ENCODE measurements around the gene TMEM87B.
"Not testable (repeated sequence)": the region's sequence is repeated elsewhere in the genome, so short reads cannot be mapped to it uniquely, and the experiment has no call there.

Gene TMEM87B

GRCh38 chr2:112133344-112133743 lies 78.3 kb downstream of the TMEM87B start:
- no peak overlapping the region for H3K9ac ChIP-seq (ENCODE audit: low read depth, low read length)
- H3K27me3 ChIP-seq (ENCODE audit: insufficient read depth, low read length): peaks cover 27% of the 10 kb centered on the region
- H3K4me1 ChIP-seq (ENCODE audit: insufficient read depth, low read length): peaks cover 4% of the 10 kb centered on the region; the same call in 1 of the 2 replicates
- no peak overlapping the region for H3K4me3 ChIP-seq (ENCODE audit: low read length)
- H3K36me3 ChIP-seq (ENCODE audit: insufficient read depth, low read length): no peaks in the 10 kb centered on the region
- H3K27ac ChIP-seq (ENCODE audit: low read depth, low read length): no peak overlapping the region
- peaks cover 13% of the 10 kb centered on the region; the same call in 1 of the 2 replicates for H3K9me3 ChIP-seq (ENCODE audit: insufficient read depth, low read depth, low read length)

DNA sequence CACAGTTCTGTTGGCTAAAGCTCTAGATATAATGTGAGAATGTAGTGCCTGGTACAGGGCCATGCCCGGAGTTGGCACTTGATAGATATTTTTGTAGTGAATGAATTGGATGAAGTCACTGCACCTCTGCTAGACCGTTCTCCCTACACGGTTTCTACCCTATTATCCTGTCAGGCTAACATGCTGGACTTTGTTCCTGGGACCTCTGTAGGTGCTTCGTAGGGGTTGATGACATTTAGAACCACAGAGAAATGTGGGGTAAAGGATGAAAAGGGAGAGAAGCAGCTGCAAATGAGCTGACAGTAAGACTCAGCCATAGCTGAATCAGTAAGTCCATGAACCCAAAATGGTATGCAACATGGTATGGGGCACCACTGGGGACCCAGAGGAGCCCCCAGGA lies 79.1 kb downstream of the TMEM87B start:
- 93% methylated on average over 4 of the region's 4 CpGs for WGBS
- no peaks in the 10 kb centered on the region for H3K36me3 ChIP-seq (ENCODE audit: insufficient read depth, low read length)

GRCh38 chr2:112136096-112136495 lies 81.0 kb downstream of the TMEM87B start:
- 94% methylated on average over 5 of the region's 5 CpGs for WGBS
- Histone ChIP-seq H3K27ac (ENCODE audit: low read depth, low read length) (no peak overlapping the region), H3K4me3 (ENCODE audit: low read length) (no peak overlapping the region), H3K9ac (ENCODE audit: low read depth, low read length) (no peak overlapping the region), H3K4me1 (ENCODE audit: insufficient read depth, low read length) (peaks cover 4% of the 10 kb centered on the region; the same call in 1 of the 2 replicates), H3K9me3 (ENCODE audit: insufficient read depth, low read depth, low read length) (peaks cover 10% of the 10 kb centered on the region; the same call in 1 of the 2 replicates), H3K36me3 (ENCODE audit: insufficient read depth, low read length) (no peaks in the 10 kb centered on the region), H3K27me3 (ENCODE audit: insufficient read depth, low read length) (peaks cover 50% of the 10 kb centered on the region)

More for the DNA sequence above, 79.1 kb downstream of the TMEM87B start:
- Histone ChIP-seq H3K4me1 (ENCODE audit: insufficient read depth, low read length) (peaks cover 4% of the 10 kb centered on the region; the same call in 1 of the 2 replicates), H3K9me3 (ENCODE audit: insufficient read depth, low read depth, low read length) (peaks cover 10% of the 10 kb centered on the region; the same call in 1 of the 2 replicates), H3K27ac (ENCODE audit: low read depth, low read length) (no peak overlapping the region), H3K27me3 (ENCODE audit: insufficient read depth, low read length) (peaks cover 35% of the 10 kb centered on the region), H3K9ac (ENCODE audit: low read depth, low read length) (no peak overlapping the region), H3K4me3 (ENCODE audit: low read length) (no peak overlapping the region)

DNA sequence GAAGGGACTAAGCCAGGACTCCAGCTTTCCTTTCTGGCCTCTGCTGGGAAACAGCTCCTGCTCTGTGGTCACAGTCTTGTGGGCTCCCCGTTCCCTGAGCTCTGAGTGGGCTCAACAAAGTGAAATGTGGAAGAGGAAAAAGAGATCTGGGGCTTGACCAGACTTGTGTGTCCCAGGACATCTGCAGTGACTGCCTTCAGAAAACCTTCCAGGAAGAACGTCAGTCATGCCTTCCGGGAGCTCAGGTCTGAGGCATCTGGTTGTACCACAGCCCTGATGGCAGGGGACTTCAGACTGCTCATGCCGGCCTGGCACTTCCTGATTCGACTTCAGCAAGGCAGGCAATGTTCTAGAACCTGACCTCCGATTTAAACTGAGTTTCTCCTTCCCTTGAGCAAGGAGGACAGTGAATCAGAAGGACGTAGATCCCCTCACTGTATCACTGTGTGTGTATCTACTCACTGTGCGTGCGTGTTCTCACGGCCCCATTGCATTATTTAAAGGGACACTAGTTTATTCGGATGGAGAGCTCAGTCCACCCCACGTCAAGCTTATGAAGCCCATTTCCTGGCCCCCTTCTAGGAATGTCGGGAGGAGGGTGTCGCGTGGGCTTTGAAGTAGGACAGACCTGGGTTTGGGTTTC lies 82.6 kb downstream of the TMEM87B start:
- WGBS: 43% methylated on average over 15 of the region's 15 CpGs
- H3K36me3 ChIP-seq (ENCODE audit: insufficient read depth, low read length): no peaks in the 10 kb centered on the region
- no peak overlapping the region for H3K9ac ChIP-seq (ENCODE audit: low read depth, low read length)
- peak overlapping the region; percentile 62 for H3K4me3 ChIP-seq (ENCODE audit: low read length)
- H3K4me1 ChIP-seq (ENCODE audit: insufficient read depth, low read length): peaks cover 4% of the 10 kb centered on the region; the same call in 1 of the 2 replicates
- H3K27me3 ChIP-seq (ENCODE audit: insufficient read depth, low read length): peaks cover 64% of the 10 kb centered on the region
- H3K9me3 ChIP-seq (ENCODE audit: insufficient read depth, low read depth, low read length): peaks cover 8% of the 10 kb centered on the region; the same call in 1 of the 2 replicates
- H3K27ac ChIP-seq (ENCODE audit: low read depth, low read length): no peak overlapping the region

DNA sequence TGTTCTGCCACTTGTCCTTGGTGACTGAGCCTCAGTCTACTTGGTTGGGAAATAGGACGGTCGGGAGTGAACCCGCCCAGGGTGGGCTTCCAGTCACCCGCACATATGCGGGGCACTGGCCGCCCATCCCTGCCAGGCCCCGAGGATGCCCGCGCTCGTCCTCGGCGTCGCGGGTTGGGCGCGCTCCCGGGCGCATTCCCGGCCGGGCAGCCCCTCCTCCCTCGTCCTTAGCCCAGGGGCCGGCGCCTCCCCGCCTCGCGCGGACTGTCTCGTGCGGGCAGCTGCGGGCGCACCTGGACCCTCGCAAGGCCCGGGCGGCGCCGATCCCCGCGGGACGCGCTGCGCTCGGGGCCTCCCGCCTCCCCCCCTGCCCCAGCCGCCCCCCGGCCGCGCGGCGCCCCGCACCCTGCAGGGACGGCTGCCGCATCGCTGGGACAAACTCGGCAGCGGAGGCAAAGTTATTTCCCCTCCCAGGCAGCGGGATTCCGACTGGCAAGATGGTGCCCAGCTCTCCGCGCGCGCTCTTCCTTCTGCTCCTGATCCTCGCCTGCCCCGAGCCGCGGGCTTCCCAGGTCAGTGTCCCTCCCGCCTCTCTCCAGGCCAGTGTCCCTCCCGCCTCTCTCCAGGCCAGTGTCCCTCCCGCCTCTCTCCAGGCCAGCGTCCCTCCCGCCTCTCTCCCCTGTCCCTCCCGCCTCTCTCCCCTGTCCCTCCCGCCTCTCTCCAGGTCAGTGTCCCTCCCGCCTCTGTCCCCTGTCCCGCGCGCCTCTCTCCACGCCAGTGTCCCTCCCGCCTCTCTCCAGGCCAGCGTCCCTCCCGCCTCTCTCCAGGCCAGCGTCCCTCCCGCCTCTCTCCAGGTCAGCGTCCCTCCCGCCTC lies 83.3 kb downstream of the TMEM87B start, which contains the start of gene FBLN7:
Gene FBLN7 (plus strand): TSS at position 227 of the 874 bp plus-strand sequence. CDS start 271 bp downstream, at position 498.
- H3K4me3 ChIP-seq (ENCODE audit: low read length): peak within 1 kb of the TSS; percentile 62
- under 1% methylated on average over 83 of the region's 84 CpGs for WGBS
- peaks cover 64% of the 10 kb centered on the region for H3K27me3 ChIP-seq (ENCODE audit: insufficient read depth, low read length)
- 0 out of 2 replicates have a peak, but pooled peaks cover under 1% of the 10 kb centered on the region for H3K9me3 ChIP-seq (ENCODE audit: insufficient read depth, low read depth, low read length)
- peaks cover 4% of the 10 kb centered on the region; the same call in 1 of the 2 replicates for H3K4me1 ChIP-seq (ENCODE audit: insufficient read depth, low read length)
- H3K27ac ChIP-seq (ENCODE audit: low read depth, low read length): no peak within 1 kb of the TSS
- no peaks in the 10 kb centered on the region for H3K36me3 ChIP-seq (ENCODE audit: insufficient read depth, low read length)
- H3K9ac ChIP-seq (ENCODE audit: low read depth, low read length): 0 out of 2 replicates have a peak within 1 kb of the TSS, but pooled peaks have one; percentile 52

- not testable (repeated sequence) for H3K9me3 ChIP-seq (ENCODE audit: insufficient read depth, low read depth, low read length); H3K9ac ChIP-seq (ENCODE audit: low read depth, low read length); H3K36me3 ChIP-seq (ENCODE audit: insufficient read depth, low read length); H3K4me1 ChIP-seq (ENCODE audit: insufficient read depth, low read length); H3K27ac ChIP-seq (ENCODE audit: low read depth, low read length)
- peak overlapping the region; percentile 62 for H3K4me3 ChIP-seq (ENCODE audit: low read length)
- H3K27me3 ChIP-seq (ENCODE audit: insufficient read depth, low read length): peaks cover 64% of the 10 kb centered on the region
- whole genome bisulfite sequencing: under 1% methylated on average over 10 of the region's 32 CpGs
These were observed 84.1 kb downstream of the TMEM87B start for GRCh38 chr2:112139033-112139614.

DNA sequence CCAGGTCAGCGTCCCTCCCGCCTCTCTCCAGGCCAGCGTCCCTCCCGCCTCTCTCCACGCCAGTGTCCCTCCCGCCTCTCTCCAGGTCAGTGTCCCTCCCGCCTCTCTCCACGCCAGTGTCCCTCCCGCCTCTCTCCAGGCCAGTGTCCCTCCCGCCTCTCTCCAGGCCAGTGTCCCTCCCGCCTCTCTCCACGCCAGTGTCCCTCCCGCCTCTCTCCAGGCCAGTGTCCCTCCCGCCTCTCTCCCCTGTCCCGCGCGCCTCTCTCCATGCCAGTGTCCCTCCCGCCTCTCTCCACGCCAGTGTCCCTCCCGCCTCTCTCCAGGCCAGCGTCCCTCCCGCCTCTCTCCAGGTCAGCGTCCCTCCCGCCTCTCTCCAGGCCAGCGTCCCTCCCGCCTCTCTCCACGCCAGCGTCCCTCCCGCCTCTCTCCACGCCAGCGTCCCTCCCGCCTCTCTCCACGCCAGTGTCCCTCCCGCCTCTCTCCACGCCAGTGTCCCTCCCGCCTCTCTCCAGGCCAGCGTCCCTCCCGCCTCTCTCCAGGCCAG lies 84.7 kb downstream of the TMEM87B start:
- H3K9ac ChIP-seq (ENCODE audit: low read depth, low read length); H3K4me1 ChIP-seq (ENCODE audit: insufficient read depth, low read length); H3K9me3 ChIP-seq (ENCODE audit: insufficient read depth, low read depth, low read length); H3K36me3 ChIP-seq (ENCODE audit: insufficient read depth, low read length); H3K27ac ChIP-seq (ENCODE audit: low read depth, low read length): not testable (repeated sequence)
- WGBS: 1% methylated on average over 36 of the region's 38 CpGs
- H3K4me3 ChIP-seq (ENCODE audit: low read length): peak overlapping the region; percentile 51
- H3K27me3 ChIP-seq (ENCODE audit: insufficient read depth, low read length): peaks cover 64% of the 10 kb centered on the region

- Histone ChIP-seq H3K27ac (ENCODE audit: low read depth, low read length) (no peak overlapping the region), H3K4me3 (ENCODE audit: low read length) (peak overlapping the region; percentile 51), H3K4me1 (ENCODE audit: insufficient read depth, low read length) (peaks cover 4% of the 10 kb centered on the region; the same call in 1 of the 2 replicates), H3K9me3 (ENCODE audit: insufficient read depth, low read depth, low read length) (no peaks in the 10 kb centered on the region), H3K27me3 (ENCODE audit: insufficient read depth, low read length) (peaks cover 64% of the 10 kb centered on the region), H3K9ac (ENCODE audit: low read depth, low read length) (0 out of 2 replicates have a peak overlapping the region, but pooled peaks have one; percentile 15), H3K36me3 (ENCODE audit: insufficient read depth, low read length) (no peaks in the 10 kb centered on the region)
- 3% methylated on average over 30 of the region's 30 CpGs for WGBS
These were observed 85.2 kb downstream of the TMEM87B start for GRCh38 chr2:112140205-112140802.

DNA sequence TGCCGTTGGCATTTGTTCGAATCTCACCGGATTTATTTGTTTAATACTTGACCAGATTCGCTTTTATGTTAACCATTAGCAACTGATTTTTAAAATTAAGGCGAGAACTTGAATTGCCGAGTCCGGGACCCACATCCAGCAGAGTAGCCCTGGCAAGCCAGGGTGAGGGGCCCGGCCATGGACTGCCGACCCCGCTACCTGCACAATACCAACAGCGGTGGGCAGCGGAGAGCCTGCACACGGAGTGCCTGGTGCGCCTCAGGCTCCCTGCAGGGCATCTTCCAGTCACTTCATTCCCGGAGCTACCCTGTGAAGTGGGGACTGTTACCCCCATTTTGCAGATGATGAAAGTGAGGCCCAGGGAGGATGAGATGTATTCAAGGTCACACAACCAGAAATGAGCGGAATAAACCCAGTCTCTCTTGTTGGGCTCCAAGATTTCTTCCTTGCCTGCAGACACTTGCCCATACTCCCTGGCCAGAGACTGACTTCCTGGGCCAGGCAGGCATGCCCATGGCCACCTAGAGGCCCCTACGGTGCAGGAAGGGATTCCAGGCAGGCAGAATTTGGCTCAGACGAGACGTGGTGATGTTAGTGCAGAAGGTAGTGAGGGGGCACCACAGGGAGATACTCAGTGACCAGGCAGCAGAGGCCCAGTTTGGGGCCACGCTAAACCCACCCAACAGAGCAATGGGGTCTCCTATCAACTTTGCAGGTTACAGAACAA lies 86.0 kb downstream of the TMEM87B start:
- H3K9ac ChIP-seq (ENCODE audit: low read depth, low read length): no peak overlapping the region
- H3K36me3 ChIP-seq (ENCODE audit: insufficient read depth, low read length): no peaks in the 10 kb centered on the region
- no peak overlapping the region for H3K27ac ChIP-seq (ENCODE audit: low read depth, low read length)
- H3K4me1 ChIP-seq (ENCODE audit: insufficient read depth, low read length): peaks cover 4% of the 10 kb centered on the region; the same call in 1 of the 2 replicates
- 76% methylated on average over 20 of the region's 20 CpGs for WGBS
- peak overlapping the region; percentile 51 for H3K4me3 ChIP-seq (ENCODE audit: low read length)
- no peaks in the 10 kb centered on the region for H3K9me3 ChIP-seq (ENCODE audit: insufficient read depth, low read depth, low read length)
- peaks cover 60% of the 10 kb centered on the region for H3K27me3 ChIP-seq (ENCODE audit: insufficient read depth, low read length)

DNA sequence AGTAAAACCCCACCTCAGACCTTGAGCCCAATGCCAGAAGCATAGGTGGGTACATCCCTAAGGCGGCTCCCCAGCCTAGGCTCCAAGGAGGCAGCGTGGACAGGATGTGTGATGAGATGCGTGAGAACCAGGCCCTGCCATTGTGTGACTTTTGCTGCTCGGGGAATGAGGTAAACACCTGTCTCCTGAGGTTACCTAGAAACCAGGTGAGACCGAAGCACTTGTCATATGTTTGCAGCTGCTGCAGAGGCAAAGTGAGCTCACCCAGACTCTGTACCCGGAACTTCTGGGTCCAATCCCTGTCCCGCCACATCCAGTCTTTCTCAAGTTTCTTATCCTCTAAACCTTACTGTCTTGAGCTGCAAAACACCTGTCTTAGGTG lies 86.5 kb downstream of the TMEM87B start:
- peaks cover 4% of the 10 kb centered on the region; the same call in 1 of the 2 replicates for H3K4me1 ChIP-seq (ENCODE audit: insufficient read depth, low read length)
- H3K27me3 ChIP-seq (ENCODE audit: insufficient read depth, low read length): peaks cover 54% of the 10 kb centered on the region
- no peak overlapping the region for H3K9ac ChIP-seq (ENCODE audit: low read depth, low read length)
- no peaks in the 10 kb centered on the region for H3K9me3 ChIP-seq (ENCODE audit: insufficient read depth, low read depth, low read length)
- no peaks in the 10 kb centered on the region for H3K36me3 ChIP-seq (ENCODE audit: insufficient read depth, low read length)
- 90% methylated on average over 7 of the region's 7 CpGs for WGBS
- H3K27ac ChIP-seq (ENCODE audit: low read depth, low read length): no peak overlapping the region
- H3K4me3 ChIP-seq (ENCODE audit: low read length): no peak overlapping the region

All from HUES64 (cell line).